Placental epithelial cell (primary cell): Measurements from ENCODE around the gene SULT1A4. TPM values are rescaled to one million over a fixed set of nuclear protein-coding genes. Genes with fewer than 3 reads are reported as not detected.

Experiments used
- small RNA-seq: library from RNA; depleted of rRNA; stranded (forward); fragments of <200 nt; gene quantifications from one replicate; pipeline ENCODE3, GENCODE V24; 2012
- total RNA-seq: library from RNA; depleted of rRNA; stranded (reverse); fragments of >200 nt; gene quantifications from 2 replicates; pipeline ENCODE4 v1.2.3, GENCODE V29; 2012

The SULT1A4 gene
- 1.2 TPM in 1 of 2 replicates, not detected in the other for total RNA-seq

GRCh38 chr16:29459706-29460646 is at the start of gene SULT1A4:
SULT1A4 (plus strand) TSS chr16:29459913; CDS start chr16:29461386, 1,473 bp downstream.

DNA sequence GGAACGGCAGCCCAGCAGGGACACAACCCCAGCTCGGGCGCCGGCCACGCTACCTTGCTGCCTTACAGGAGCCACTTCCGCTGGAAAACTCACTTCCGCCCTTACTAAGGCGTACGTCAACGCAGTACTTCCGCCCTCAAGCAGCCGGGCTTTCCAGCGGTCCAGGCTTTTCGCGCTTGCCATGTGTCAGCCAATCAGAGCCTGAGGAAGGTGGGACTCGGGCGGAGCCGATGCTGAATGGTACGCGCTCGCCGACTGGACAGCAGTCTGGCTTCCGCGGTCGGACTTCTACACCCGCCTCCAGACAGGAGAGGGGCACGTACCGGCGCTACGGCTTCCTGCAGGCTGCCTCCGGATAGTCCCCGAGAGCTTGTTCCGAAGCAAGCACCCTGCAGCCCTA is 5.4 kb upstream of the SULT1A4 start, which contains the start of the genes BOLA2 and SLX1B:
TSS of gene BOLA2 (minus strand) at position 83 of the 400 bp plus-strand sequence. CDS start 98 bp downstream, outside the sequence.
TSS of gene SLX1B (plus strand) at position 265 of the 400 bp plus-strand sequence.

DNA sequence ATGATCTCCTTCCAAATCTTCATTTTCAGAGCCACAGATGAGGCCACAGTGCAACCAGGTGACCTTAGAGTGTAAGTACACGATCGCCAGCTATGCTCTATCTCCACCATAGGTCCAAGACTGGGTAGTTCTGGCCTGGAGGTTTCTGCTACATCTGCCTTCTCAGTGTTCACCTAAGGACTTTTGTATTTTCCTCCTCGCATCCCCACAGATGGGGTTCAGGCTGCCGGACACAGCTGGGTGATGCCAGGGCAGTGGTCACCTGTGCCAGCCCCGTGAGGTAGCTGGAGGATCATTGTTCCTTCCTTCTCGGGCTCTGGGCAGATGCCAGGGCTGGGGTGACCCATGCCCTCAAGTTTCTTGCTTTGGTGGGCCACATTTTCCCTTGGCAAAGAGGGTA is 46.6 kb downstream of the SULT1A4 start, which contains the start of gene NPIPB12:
TSS of gene NPIPB12 (minus strand) at position 101 of the 400 bp plus-strand sequence.

Small RNA genes within 50 kb of the gene (small RNA-seq; reads per million reads assigned to genes)
- not detected for gene AC133555.2

Other genes with a start within 250 kb of the SULT1A4 start
- under 0.01 TPM in 1 of 2 replicates, not detected in the other for gene NPIPB11, start 53.2 kb upstream of the SULT1A4 start, total RNA-seq
- gene BOLA2, start 5.6 kb upstream of the SULT1A4 start, total RNA-seq: 12.6 and 14.0 TPM in 2 replicates
- gene SLX1B, start 5.4 kb upstream of the SULT1A4 start, total RNA-seq: 3.1 and 20.2 TPM in 2 replicates
- gene NPIPB12, start 46.5 kb downstream of the SULT1A4 start, total RNA-seq: 12.0 and 33.8 TPM in 2 replicates
- gene SPN, start 203.3 kb downstream of the SULT1A4 start, total RNA-seq: not detected in 2 replicates
- 58.1 and 63.6 TPM in 2 replicates for gene QPRT, start 219.3 kb downstream of the SULT1A4 start, total RNA-seq